PFSK-1 (cell line): Measurements from ENCODE around the gene HNRNPA2B1.

Experiments used
- POLR2AphosphoS5 ChIP-seq: IDR thresholded peaks from 2 replicates; pipeline ENCODE4 v1.6.1; 2012; ENCODE audit warnings: low read depth, mild to moderate bottlenecking, control low read depth, low read length, moderate library complexity
- SIN3A ChIP-seq: IDR thresholded peaks from 2 replicates; pipeline ENCODE4 v1.6.1; 2012; ENCODE audit warnings: mild to moderate bottlenecking, low read length, moderate library complexity, borderline replicate concordance; ENCODE audit not compliant: insufficient read depth
- TAF1 ChIP-seq: IDR thresholded peaks from 2 replicates; pipeline ENCODE4 v1.6.1; 2012; ENCODE audit warnings: low read length, control low read depth, borderline replicate concordance; ENCODE audit not compliant: insufficient read depth
- TF ChIP-seq, protein P1 (sequence below), 2 experiments: IDR thresholded peaks; 2 replicates each; pipeline versions ENCODE4 v1.6.1 to v1.8.0; 2011 to 2012; ENCODE audit warnings: low read depth in 2 of 2, low read length in 2 of 2, control low read depth in 1 of 2, inconsistent platforms in 1 of 2, mild to moderate bottlenecking in 1 of 2, moderate library complexity in 1 of 2; ENCODE audit not compliant: insufficient read depth in 1 of 2

GRCh38 chr7:26155531-26156375, 44.8 kb downstream of the HNRNPA2B1 start:
- TF ChIP-seq TAF1 = no peak
- TF ChIP-seq POLR2AphosphoS5 = no peak
- TF ChIP-seq SIN3A = no peak
- TF ChIP-seq, protein P1, sequence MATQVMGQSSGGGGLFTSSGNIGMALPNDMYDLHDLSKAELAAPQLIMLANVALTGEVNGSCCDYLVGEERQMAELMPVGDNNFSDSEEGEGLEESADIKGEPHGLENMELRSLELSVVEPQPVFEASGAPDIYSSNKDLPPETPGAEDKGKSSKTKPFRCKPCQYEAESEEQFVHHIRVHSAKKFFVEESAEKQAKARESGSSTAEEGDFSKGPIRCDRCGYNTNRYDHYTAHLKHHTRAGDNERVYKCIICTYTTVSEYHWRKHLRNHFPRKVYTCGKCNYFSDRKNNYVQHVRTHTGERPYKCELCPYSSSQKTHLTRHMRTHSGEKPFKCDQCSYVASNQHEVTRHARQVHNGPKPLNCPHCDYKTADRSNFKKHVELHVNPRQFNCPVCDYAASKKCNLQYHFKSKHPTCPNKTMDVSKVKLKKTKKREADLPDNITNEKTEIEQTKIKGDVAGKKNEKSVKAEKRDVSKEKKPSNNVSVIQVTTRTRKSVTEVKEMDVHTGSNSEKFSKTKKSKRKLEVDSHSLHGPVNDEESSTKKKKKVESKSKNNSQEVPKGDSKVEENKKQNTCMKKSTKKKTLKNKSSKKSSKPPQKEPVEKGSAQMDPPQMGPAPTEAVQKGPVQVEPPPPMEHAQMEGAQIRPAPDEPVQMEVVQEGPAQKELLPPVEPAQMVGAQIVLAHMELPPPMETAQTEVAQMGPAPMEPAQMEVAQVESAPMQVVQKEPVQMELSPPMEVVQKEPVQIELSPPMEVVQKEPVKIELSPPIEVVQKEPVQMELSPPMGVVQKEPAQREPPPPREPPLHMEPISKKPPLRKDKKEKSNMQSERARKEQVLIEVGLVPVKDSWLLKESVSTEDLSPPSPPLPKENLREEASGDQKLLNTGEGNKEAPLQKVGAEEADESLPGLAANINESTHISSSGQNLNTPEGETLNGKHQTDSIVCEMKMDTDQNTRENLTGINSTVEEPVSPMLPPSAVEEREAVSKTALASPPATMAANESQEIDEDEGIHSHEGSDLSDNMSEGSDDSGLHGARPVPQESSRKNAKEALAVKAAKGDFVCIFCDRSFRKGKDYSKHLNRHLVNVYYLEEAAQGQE (IDR thresholded peaks at IDR 0.05; ENCODE audit: insufficient read depth in 1 of 2, low read depth in 2 of 2, low read length in 2 of 2) = no peak
